H9 (cell line): ENCODE data around the gene COX10. TPM values are rescaled to one million over a fixed set of nuclear protein-coding genes. Genes with fewer than 3 reads are reported as not detected.

Source experiments
- DNase-seq: peaks from one replicate; pipeline ENCODE4 v3.0.0-alpha.2; 2017
- H2AFZ ChIP-seq: one replicate; pipeline ENCODE4 v1.6.1; 2013; ENCODE audit warnings: mild to moderate bottlenecking, low read length, control low read depth, moderate library complexity
- H2AK5ac ChIP-seq: 2 replicates; pipeline ENCODE4 v1.6.1; 2013; ENCODE audit warnings: low read length, control low read depth, mixed read lengths; ENCODE audit not compliant: insufficient read length
- H2BK120ac ChIP-seq: one replicate; pipeline ENCODE4 v1.6.1; 2013; ENCODE audit warnings: low read depth, mild to moderate bottlenecking, low read length, control low read depth, inconsistent platforms; ENCODE audit not compliant: poor library complexity, severe bottlenecking
- H2BK12ac ChIP-seq: 2 replicates; pipeline ENCODE4 v1.6.1; 2013; ENCODE audit warnings: low read length, control low read depth, mixed read lengths, low read depth; ENCODE audit not compliant: insufficient read length
- H2BK15ac ChIP-seq: 2 replicates; pipeline ENCODE4 v1.6.1; 2013; ENCODE audit warnings: low read depth, low read length, control low read depth
- H2BK20ac ChIP-seq: one replicate; pipeline ENCODE4 v1.6.1; 2013; ENCODE audit warnings: low read depth, mild to moderate bottlenecking, low read length, control low read depth, inconsistent platforms; ENCODE audit not compliant: poor library complexity, severe bottlenecking
- H2BK5ac ChIP-seq: 2 replicates; pipeline ENCODE4 v1.6.1; 2013; ENCODE audit warnings: low read length, control low read depth, mixed read lengths; ENCODE audit not compliant: insufficient read length
- H3K14ac ChIP-seq: 2 replicates; pipeline ENCODE4 v1.6.1; 2013; ENCODE audit warnings: low read length, control low read depth; ENCODE audit not compliant: insufficient read depth
- H3K18ac ChIP-seq: 2 replicates; pipeline ENCODE4 v1.6.1; 2013; ENCODE audit warnings: low read depth, mild to moderate bottlenecking, mixed read lengths, low read length, control low read depth; ENCODE audit not compliant: insufficient read length
- H3K23ac ChIP-seq: 2 replicates; pipeline ENCODE4 v1.6.1; 2013; ENCODE audit warnings: low read length, control low read depth, mixed read lengths, low read depth; ENCODE audit not compliant: insufficient read length
- H3K23me2 ChIP-seq: 2 replicates; pipeline ENCODE4 v1.6.1; 2013; ENCODE audit warnings: low read depth, mild to moderate bottlenecking, mixed read lengths, low read length, control low read depth; ENCODE audit not compliant: insufficient read length, poor library complexity, severe bottlenecking
- H3K27ac ChIP-seq: 2 replicates; pipeline ENCODE4 v1.5.1; 2013; ENCODE audit warnings: low read length, control low read depth, mixed read lengths, low read depth; ENCODE audit not compliant: insufficient read length
- H3K27me3 ChIP-seq: 2 replicates; pipeline ENCODE4 v1.6.1; 2013; ENCODE audit warnings: low read length, control low read depth, inconsistent platforms; ENCODE audit not compliant: insufficient read depth
- H3K4ac ChIP-seq: 2 replicates; pipeline ENCODE4 v1.6.1; 2013; ENCODE audit warnings: low read depth, mild to moderate bottlenecking, control low read depth, inconsistent platforms, low read length, moderate library complexity
- H3K4me1 ChIP-seq: 2 replicates; pipeline ENCODE4 v1.6.1; 2013; ENCODE audit warnings: low read length, control low read depth, inconsistent platforms; ENCODE audit not compliant: insufficient read depth
- H3K4me2 ChIP-seq: 2 replicates; pipeline ENCODE4 v1.6.1; 2013; ENCODE audit warnings: low read length, control low read depth, mixed read lengths; ENCODE audit not compliant: insufficient read length, insufficient read depth
- H3K56ac ChIP-seq: 2 replicates; pipeline ENCODE4 v1.6.1; 2013; ENCODE audit warnings: low read depth, mild to moderate bottlenecking, mixed read lengths, low read length, control low read depth; ENCODE audit not compliant: insufficient read length
- H3K79me1 ChIP-seq: 2 replicates; pipeline ENCODE4 v1.6.1; 2013; ENCODE audit warnings: low read depth, mild to moderate bottlenecking, moderate library complexity, low read length, control low read depth, inconsistent platforms; ENCODE audit not compliant: insufficient read depth, poor library complexity, severe bottlenecking
- H3K79me2 ChIP-seq: 2 replicates; pipeline ENCODE4 v1.6.1; 2013; ENCODE audit warnings: low read length, control low read depth, inconsistent platforms; ENCODE audit not compliant: insufficient read depth
- H3K9ac ChIP-seq: 2 replicates; pipeline ENCODE4 v1.6.1; 2013; ENCODE audit warnings: low read length, control low read depth, mixed read lengths; ENCODE audit not compliant: insufficient read length; ENCODE audit errors: extremely low read depth
- H3K9me3 ChIP-seq: one replicate; pipeline ENCODE4 v1.6.1; 2013; ENCODE audit warnings: low read depth, low read length, inconsistent platforms; ENCODE audit not compliant: control insufficient read depth
- H3T11ph ChIP-seq: one replicate; pipeline ENCODE4 v1.6.1; 2013; ENCODE audit warnings: mild to moderate bottlenecking, low read length, control low read depth, inconsistent platforms
- H4K20me1 ChIP-seq: one replicate; pipeline ENCODE4 v1.6.1; 2013; ENCODE audit not compliant: control insufficient read depth, insufficient read length, insufficient read depth
- H4K5ac ChIP-seq: 2 replicates; pipeline ENCODE4 v1.6.1; 2013; ENCODE audit warnings: low read depth, mild to moderate bottlenecking, mixed read lengths, low read length, control low read depth; ENCODE audit not compliant: insufficient read length
- H4K8ac ChIP-seq: replicated peaks from 2 replicates; pipeline ENCODE4 v1.6.1; 2013; ENCODE audit warnings: low read length, control low read depth, mixed read lengths, low read depth; ENCODE audit not compliant: insufficient read length
- H4K91ac ChIP-seq: 2 replicates; pipeline ENCODE4 v1.6.1; 2013; ENCODE audit warnings: low read depth, mild to moderate bottlenecking, moderate library complexity, mixed read lengths, low read length, control low read depth; ENCODE audit not compliant: insufficient read length
- H3K27ac Mint-ChIP-seq, 3 experiments: 2 replicates in 2 of 3; 3 replicates in 1 of 3; pipeline ENCODE4 v1.8.0; 2020 to 2021; ENCODE audit warnings: mixed read lengths in 3 of 3, mild to moderate bottlenecking in 1 of 3, moderate library complexity in 1 of 3
- H3K27me3 Mint-ChIP-seq: 2 replicates; pipeline ENCODE4 v1.8.0; 2021; ENCODE audit warnings: low read depth, mild to moderate bottlenecking, moderate library complexity, mixed read lengths
- H3K36me3 Mint-ChIP-seq, 3 experiments: 2 replicates in 2 of 3; 3 replicates in 1 of 3; pipeline ENCODE4 v1.8.0; 2020 to 2021; ENCODE audit warnings: low read depth in 3 of 3, mixed read lengths in 3 of 3; ENCODE audit not compliant: insufficient read depth in 1 of 3
- H3K4me1 Mint-ChIP-seq, 2 experiments: 2 replicates each; pipeline ENCODE4 v1.8.0; 2020; ENCODE audit warnings: mixed read lengths in 2 of 2
- H3K4me3 Mint-ChIP-seq, 2 experiments: 2 replicates in 1 of 2; 3 replicates in 1 of 2; pipeline ENCODE4 v1.8.0; 2020 to 2021; ENCODE audit warnings: mild to moderate bottlenecking in 2 of 2, mixed read lengths in 2 of 2, moderate library complexity in 1 of 2
- H3K9me3 Mint-ChIP-seq, 2 experiments: 2 replicates in 1 of 2; 3 replicates in 1 of 2; pipeline ENCODE4 v1.8.0; 2020; ENCODE audit warnings: mild to moderate bottlenecking in 2 of 2, mixed read lengths in 2 of 2, moderate library complexity in 1 of 2
- CTCF ChIP-seq: fragments of 200-600 bp; sonication (generic); conservative IDR thresholded peaks from 3 replicates; pipeline ENCODE4 v1.8.0; 2021; ENCODE audit warnings: antibody characterized with exemption, mild to moderate bottlenecking
- WGBS: extraction: QIAGEN DNeasy Blood & Tissue Kit; methylation state at CpG from one replicate; pipeline ENCODE4 v1.1.7; 2013; ENCODE audit warnings: missing lambda C conversion rate, low lambda C conversion rate, mixed read lengths; ENCODE audit not compliant: insufficient read length; ENCODE audit errors: extremely low coverage; 5-methylcytosine and 5-hydroxymethylcytosine counted together
- total RNA-seq: library from RNA; stranded (reverse); gene quantifications from 2 replicates; pipeline ENCODE4 v1.2.1, GENCODE V29; 2021

Gene COX10
- total RNA-seq, 1 experiment from 2014 or later = 20.6 TPM

DNA sequence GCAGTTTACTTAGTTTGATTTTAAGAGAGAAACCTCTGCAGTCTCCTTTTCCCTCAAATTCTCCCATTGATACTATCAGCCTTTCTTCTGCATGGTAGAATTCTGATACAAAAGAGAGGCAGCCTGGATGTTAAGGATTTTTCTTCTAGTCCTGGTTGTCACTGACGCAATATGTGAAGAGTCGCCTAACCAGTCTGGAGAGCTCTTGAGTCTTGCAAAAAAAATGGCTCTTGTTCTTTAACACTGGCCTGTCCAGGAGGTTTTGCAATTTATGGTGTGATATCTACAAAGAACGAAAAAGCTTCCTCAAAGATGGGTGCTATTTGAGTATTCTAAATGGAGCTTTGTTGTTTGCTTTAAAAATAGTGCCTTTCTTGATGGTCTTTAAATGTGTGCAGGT lies 28.9 kb downstream of the COX10 start:
- Histone ChIP-seq H3K23ac (no peak overlapping the region), H2BK120ac (no peak overlapping the region), H3K27me3 (no peaks in the 10 kb centered on the region), H3K79me2 (no peaks in the 10 kb centered on the region; the same call in 1 of the 2 replicates), H2AFZ (no peak overlapping the region), H3K4me2 (no peak overlapping the region), H3K56ac (no peak overlapping the region), H3K9ac (no peak overlapping the region), H4K20me1 (no peaks in the 10 kb centered on the region), H3K4me1 (no peaks in the 10 kb centered on the region), H3K14ac (no peak overlapping the region), H3K27ac (no peak overlapping the region), H2BK20ac (no peak overlapping the region), H4K91ac (no peak overlapping the region), H4K8ac (no peak overlapping the region), H3K9me3 (no peaks in the 10 kb centered on the region), H4K5ac (no peak overlapping the region), H2BK12ac (no peak overlapping the region), H2BK15ac (no peak overlapping the region), H3K79me1 (peaks cover 5% of the 10 kb centered on the region), H3K4ac (no peak overlapping the region), H3K23me2 (no peaks in the 10 kb centered on the region), H2AK5ac (no peak overlapping the region), H2BK5ac (no peak overlapping the region), H3K18ac (no peak overlapping the region), H3T11ph (no peak overlapping the region)
- Mint-ChIP-seq H3K27ac (no peak overlapping the region), H3K9me3 (no peaks in the 10 kb centered on the region), H3K27me3 (no peaks in the 10 kb centered on the region), H3K4me1 (peaks cover 2 to 10% of the 10 kb centered on the region in 2 experiments; a peak in 2 of 4 replicates), H3K36me3 (no peaks in the 10 kb centered on the region), H3K4me3 (no peak overlapping the region)
- TF ChIP-seq CTCF = no peak
- no peak for DNase-seq
- WGBS = no CpG with 5 or more reads among the region's 3 CpGs
